GM21447 (cell line): ENCODE results near the gene AIRE.
"Not testable (repeated sequence)": the region's sequence is repeated elsewhere in the genome, so short reads cannot be mapped to it uniquely, and the experiment has no call there.

Source experiments
- ATAC-seq: cut with Tn5 transposase; IDR thresholded peaks from one replicate; pipeline ENCODE4 v1.9.1; 2021; ENCODE audit not compliant: unreplicated experiment

The AIRE gene

DNA sequence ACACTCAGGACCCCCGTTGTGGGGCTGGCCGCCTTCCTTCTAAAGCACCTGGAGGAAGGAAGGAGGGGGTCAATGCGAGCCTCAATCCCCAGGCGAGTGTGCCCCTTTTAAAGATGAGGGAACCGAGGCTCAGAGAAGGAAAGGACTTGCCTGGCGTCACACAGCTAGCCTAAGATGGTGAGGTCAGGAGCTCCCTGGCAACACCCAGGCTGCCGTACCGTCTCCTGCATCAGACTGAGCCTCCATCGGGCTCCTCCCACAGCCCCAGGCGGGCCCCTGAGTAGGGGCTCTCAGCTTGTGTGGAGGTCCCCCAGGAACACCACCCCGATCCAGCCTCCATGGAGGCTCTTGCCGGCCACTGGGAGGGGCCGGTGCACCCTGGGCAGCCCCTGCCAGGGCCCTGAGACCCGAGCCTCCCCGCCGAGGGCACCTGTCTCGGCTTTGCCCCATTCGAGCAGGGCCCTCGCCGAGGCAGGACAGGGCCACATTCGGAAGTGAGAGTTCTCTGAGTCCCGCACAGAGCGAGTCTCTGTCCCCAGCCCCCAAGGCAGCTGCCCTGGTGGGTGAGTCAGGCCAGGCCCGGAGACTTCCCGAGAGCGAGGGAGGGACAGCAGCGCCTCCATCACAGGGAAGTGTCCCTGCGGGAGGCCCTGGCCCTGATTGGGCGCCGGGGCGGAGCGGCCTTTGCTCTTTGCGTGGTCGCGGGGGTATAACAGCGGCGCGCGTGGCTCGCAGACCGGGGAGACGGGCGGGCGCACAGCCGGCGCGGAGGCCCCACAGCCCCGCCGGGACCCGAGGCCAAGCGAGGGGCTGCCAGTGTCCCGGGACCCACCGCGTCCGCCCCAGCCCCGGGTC, at the start of gene AIRE:
Gene AIRE, plus strand, starts transcription at position 739 of the 855 bp plus-strand sequence. CDS start 131 bp downstream, outside the sequence.
- ATAC-seq = no peak

GRCh38 chr21:44240353-44240752, 45.3 kb upstream of the AIRE start:
- ATAC-seq = not testable (repeated sequence)

DNA sequence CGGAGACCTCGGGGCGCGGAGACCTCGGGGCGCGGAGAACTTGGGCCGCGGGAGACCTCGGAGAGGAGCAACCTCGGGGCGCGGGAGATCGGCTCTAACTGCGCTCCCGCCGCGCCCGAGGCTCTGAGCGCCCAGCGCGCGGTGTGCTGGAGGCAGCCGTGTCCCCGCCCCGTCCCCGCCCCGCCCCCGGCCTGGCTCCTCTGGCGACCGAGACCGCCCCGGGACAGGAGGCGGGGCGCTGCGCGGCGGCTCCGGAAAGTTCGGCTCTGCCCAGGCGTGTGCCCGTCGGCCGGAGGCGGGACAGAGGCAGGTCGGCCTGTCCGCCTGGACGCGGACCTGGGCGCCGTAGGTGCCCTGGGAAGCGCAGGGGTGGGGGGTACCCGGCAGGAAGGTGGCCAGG, 44.8 kb upstream of the AIRE start, which contains the start of gene ICOSLG:
Gene ICOSLG, minus strand, starts transcription at position 102 of the 400 bp plus-strand sequence. CDS start 126 bp downstream, outside the sequence.
- peak; percentile 39 for ATAC-seq

DNA sequence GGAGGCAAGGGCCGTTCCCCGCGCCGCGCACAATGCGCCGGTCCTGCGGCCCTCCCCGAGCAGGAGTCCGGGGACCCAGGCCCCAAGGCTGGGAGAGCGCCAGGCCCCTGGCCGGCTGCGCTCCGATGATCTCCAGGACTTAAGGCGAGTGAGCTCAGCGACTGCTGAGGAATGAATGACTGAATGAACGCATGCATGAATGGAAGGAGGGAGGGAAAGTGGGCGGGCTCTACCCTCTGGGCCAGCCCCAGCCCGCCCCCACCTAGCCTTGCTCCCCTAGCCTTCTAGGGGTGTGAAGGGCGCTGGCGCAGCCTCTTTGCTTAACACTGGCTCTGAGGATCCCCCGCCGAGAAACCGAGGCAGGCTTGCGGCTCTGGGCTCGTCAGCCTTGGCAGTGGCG, 44.4 kb upstream of the AIRE start:
- ATAC-seq = peak; percentile 38

DNA sequence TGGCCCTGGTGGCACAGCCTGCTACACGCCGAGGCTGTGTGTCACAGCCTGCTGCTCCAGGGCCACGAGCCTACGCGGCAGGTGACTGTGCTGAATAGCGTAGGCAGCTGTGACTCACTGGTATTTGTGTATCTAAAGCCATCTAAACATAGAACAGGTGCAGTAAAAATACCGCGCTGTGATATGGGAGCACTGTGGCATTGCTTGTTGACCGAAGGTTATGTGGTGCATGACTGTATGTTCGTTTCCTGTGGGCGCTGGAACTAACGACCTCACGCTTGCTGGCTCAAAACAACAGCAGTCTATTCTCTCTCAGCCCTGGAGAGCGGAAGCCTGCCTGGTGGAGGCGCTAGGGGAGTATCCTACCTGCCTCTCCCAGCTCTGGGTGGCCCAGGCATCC, 41.7 kb upstream of the AIRE start:
- ATAC-seq = peak; percentile 54

- not testable (repeated sequence) for ATAC-seq
These were observed 37.8 kb upstream of the AIRE start for GRCh38 chr21:44247904-44248303.

DNA sequence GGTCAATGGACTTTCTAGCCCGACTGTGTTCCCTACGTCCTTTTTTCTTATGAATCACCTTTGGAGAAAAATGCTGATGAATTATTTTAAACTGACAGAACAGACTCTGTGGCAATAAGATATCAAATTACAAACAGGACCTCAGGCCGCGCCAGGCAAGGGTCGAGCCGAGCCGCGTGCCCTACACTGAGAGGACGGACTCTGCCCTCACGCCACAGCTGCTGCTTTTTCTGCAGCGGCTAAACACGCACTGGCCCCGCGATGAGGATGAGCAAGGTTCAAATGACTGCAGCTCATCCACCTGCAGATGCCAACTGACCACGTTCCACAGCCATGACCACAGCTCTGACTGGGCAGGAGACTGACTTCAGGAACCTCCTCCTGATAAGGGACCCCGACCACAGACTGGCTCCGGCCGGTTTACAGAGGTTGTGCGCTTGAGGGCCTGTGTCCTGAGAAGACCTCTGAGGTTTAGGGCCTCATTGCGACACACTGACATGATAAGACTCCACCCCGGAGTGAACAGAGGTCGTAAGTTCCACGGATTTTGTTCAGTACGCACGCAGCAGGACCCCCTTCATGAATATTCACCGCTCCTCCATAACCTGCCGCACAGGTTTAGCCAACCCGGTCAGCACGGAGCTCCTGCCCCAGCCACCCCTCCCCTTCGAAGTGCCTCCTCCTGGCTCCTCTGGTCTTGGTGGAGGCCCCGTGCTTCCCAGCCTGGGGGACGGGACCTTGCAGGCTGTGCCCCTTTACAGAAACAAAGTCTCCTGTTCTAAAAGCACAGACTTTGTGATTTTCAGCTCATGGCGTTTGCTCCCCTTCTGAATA, 36.3 kb upstream of the AIRE start:
- ATAC-seq = not testable (repeated sequence)

DNA sequence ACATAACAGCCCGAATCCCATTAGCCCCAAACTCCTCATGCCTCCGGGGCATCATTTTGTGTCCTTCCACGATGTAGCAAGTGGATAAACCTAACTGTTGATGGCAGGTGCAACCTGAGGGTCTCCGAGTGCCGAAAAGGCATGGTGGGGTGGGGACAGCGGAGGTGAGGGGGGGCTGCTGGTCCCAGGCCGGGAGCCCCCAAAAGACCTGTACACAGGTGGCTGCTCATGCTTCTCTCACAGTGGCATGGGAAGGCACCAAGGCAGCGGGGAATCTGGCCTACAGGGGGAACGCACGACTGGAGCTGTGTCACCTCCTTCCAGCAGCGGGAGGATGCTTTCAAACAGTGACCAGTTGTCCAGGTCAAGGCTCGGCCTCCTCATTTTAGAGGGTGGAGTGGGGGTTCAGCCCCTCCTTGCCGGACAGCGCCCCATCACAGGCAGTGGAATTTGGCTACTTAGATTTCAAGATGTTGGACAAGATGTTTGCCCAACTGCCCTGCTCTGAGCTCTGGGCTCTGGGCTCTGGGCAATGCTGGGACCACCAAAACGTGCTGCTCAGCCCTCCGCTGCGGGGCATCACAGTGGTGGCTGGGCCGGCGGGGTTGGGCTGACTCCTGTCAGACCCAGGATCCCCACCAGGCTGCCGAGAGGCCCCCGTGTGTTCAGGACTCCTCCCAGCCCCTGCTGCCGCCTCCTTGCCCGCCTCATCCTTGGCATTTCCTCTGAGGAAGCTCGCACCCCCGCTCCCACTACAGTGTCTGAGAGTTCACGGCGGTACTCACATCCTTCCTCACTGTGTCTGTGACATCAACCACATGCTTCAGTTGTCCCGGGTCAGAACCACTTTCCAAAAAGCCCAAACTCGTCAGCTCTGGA, 31.6 kb upstream of the AIRE start:
- ATAC-seq = no peak

DNA sequence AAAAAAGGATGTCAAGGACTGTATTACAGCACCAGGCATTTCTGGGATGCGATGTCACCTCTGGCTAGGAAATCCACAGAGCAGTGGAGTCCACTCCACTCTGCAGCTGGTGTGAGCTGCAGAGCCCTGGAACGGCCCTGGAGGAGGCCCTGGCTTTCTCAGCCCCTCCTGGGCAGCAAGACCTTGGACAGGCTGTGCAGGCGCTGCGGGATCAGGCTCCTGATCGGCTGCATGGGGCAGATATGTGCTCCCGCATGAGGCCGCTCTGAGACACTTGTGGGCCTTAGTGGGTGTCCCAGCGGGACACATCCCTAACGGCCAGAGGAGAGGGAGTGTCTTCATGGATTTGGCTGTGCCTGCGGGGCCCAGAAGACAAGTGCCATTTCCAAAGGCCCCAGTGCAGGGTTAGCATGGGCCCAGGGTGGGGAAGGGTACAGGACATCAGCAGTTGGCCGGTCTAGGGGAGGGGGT, 30.1 kb upstream of the AIRE start:
- ATAC-seq = no peak

DNA sequence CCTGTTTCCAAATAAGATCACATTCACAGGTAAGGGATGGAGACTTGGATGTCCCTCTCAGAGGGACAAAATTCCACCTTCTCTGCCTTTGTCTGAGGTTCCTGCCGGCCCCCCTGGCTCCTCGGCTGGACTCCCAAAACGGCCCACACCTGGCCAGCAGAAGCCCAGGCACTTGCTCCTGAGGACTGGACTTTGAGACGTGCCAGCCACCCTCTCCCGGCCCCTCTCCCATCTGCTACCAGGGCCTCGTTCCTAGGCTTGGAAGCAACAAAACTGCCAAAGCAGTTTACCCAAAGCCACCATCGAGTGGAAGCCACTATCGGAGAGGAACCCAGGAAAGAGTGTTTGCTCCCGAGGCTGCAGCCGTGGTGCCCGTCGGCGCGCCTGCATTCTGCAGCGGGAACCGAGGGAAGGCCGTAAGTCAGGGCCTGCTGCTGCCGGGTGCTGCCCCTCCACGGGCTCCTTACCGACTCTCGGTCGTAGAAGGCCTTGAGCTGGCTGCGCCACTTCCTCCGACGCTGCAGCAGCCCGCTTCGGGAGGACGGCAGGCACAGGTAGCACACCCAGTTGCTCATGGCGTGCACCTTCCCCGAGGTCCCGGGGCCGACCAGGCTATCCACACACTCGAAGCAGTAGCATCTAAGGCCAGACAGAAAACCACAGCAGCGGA, 27.5 kb upstream of the AIRE start:
- ATAC-seq = no peak

GRCh38 chr21:44259082-44259705, 26.5 kb upstream of the AIRE start:
- ATAC-seq = no peak

DNA sequence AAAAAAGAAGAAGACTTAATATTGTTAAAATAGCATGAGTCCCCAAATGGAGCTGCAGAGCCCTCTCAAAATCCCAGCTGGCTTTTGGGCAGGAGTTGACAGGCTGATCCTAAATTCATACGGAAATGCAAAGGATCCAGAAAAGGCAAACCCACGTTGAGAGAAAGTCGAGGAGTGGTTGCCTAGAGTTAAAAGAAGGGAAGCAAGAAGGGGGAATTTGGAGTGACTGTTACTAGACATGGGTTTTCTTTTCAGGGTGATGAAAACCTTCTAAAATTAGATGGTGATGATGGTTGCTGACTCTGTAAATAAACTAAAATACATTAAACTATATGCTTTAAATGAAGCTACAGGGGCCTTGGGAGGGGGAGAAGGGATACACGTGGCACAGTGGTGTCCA, 25.6 kb upstream of the AIRE start:
- no peak for ATAC-seq

DNA sequence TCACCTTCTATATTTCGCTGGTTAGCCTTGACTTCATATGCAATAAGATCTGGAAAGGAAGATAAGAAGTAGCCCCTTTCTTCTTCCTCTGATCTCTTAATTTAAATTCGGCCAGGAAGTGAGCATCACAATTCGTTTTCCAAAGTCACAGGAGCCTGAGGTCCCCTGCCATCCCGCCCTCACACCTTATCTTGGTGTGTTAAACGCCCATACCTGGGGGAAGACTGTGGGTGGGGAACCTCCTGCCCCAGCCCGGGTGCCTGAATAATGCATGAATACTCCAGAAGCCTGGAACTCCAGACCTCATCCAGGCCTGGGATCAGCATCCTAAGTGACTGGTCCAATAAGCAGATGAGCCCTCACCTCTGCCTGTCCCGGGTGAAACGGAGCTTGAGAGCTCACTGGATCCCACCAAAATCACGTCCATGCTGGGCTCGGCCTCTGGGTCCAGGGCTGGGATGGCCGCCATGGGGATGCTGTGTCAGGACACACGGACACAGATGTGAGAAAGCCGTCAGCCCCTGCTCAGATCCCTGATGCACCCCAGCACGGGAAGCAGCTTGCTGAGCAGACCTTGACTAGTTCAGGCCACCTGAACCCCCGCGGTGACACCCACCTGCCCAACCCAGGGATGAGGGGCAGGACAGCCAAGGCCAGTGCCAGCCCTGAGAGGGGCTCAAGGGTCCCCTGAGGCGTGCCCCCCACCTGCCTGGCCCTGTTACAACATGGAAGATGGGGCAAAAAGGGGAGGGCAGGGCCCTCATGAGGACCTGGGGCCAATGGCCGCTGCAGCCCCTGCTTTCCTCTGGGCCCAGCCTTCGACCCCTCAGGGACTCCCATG, 24.7 kb upstream of the AIRE start:
- no peak for ATAC-seq

GRCh38 chr21:44261675-44262295, 23.9 kb upstream of the AIRE start, which contains the start of gene DNMT3L:
Gene DNMT3L, minus strand, starts transcription at chr21:44261897. Its CDS starts 638 bp downstream, at chr21:44261259.
- ATAC-seq = no peak

DNA sequence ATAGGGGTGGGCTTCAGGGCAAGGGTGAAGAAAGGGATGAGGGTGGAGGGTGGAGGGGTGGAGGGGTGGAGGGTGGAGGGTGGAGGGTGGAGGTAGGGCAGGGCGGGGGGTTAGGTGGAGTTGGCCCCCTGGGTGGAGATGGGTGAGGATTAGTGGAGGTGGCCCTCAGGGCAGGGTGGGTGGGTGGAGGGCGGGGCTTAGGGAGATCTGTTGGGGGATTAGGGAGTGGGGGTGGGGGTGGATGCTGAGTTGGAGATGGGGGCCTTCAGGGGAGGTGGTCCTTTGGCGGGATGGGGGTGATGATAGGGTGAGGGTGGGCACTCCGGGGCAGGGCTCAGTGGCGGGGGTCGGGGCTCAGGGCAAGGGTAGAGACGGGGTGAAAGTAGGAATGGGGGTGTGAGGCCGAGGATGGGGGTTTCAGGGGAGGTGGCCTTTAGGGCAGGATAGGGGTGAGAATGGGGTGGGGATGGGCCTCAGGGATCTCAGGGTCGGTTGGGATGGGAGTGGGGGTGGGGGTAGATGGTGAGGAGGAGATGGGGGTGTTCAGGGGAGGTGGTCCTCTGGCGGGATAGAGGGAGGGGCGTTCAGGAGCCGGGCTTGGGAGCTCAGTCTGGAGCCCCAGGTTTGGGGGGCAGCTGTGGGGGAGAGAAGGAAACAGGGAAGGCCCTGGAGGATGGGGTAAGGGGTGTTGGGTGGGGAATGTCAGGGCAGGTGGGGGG, 23.2 kb upstream of the AIRE start:
- no peak for ATAC-seq

- ATAC-seq = no peak
These were observed 22.4 kb upstream of the AIRE start for GRCh38 chr21:44263221-44263760.

DNA sequence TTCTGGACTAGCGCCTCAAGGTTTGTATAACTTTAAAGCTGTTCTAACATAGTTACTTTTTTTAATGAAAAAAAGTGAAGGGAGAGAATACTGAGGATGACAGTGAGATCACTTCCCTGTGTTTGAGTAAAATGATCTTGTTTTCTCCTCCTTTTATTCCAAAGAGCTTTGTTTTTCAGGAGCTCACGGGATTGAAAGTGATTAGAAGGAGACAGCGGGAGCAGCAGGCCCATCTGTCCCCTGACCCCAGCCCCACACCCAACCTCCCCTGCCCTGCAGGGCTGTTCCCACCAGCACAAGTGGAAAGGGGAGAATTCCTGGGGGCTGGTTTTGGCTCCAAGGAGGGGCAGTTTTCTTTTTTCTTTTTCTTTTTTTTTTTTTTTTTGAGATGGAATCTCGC, 21.9 kb upstream of the AIRE start:
- no peak for ATAC-seq
